H1 (cell line): ENCODE measurements around the gene CMBL. TPM values are rescaled to one million over a fixed set of nuclear protein-coding genes. Genes with fewer than 3 reads are reported as not detected.

ENCODE experiments used
- CTCF ChIA-PET: fragments of 300-600 bp; sonication (Branson Sonifier 250); formaldehyde crosslinking; loops from one replicate; lab custom pipeline; 2021; ENCODE audit not compliant: partially characterized antibody; lab: Charles Lee
- POLR2A ChIA-PET: fragments of 300-600 bp; sonication (Branson Sonifier 250); formaldehyde crosslinking; loops from one replicate; lab custom pipeline; 2021; ENCODE audit warnings: inconsistent platforms; ENCODE audit not compliant: partially characterized antibody; lab: Charles Lee
- DNase-seq, 2 experiments: peaks; one replicate each; pipeline versions ENCODE4 v3.0.0 to v3.0.0-alpha.2; 2010 to 2022; ENCODE audit warnings: low spot score in 2 of 2, low read depth in 1 of 2, mixed read lengths in 1 of 2
- FAIRE-seq: peaks from 2 replicates; lab custom pipeline; 2011; peaks lifted over from hg19 to GRCh38; lab: Jason Lieb, UNC
- H2AFZ ChIP-seq: 2 replicates; pipeline ENCODE4 v1.8.1; 2012; ENCODE audit warnings: low read length, inconsistent platforms
- H2AK5ac ChIP-seq: 2 replicates; pipeline ENCODE4 v1.6.1; 2013; ENCODE audit warnings: low read depth, low read length
- H2BK120ac ChIP-seq: replicated peaks from 2 replicates; pipeline ENCODE3; 2013; ENCODE audit warnings: low read depth, low read length, inconsistent platforms
- H2BK12ac ChIP-seq: 2 replicates; pipeline ENCODE4 v1.6.1; 2013; ENCODE audit warnings: low read depth, low read length
- H2BK15ac ChIP-seq: 2 replicates; pipeline ENCODE4 v1.6.1; 2013; ENCODE audit warnings: low read length
- H2BK20ac ChIP-seq: 2 replicates; pipeline ENCODE4 v1.6.1; 2013; ENCODE audit warnings: low read length
- H2BK5ac ChIP-seq: 2 replicates; pipeline ENCODE4 v1.6.1; 2013; ENCODE audit warnings: low read depth, low read length
- H3K14ac ChIP-seq: 2 replicates; pipeline ENCODE4 v1.6.1; 2013; ENCODE audit warnings: inconsistent platforms; ENCODE audit not compliant: insufficient read length
- H3K18ac ChIP-seq: 2 replicates; pipeline ENCODE4 v1.6.1; 2013; ENCODE audit warnings: low read length; ENCODE audit errors: extremely low read depth
- H3K23ac ChIP-seq: 2 replicates; pipeline ENCODE4 v1.6.1; 2013; ENCODE audit warnings: inconsistent platforms; ENCODE audit not compliant: insufficient read length
- H3K23me2 ChIP-seq: 2 replicates; pipeline ENCODE4 v1.6.1; 2013; ENCODE audit warnings: low read depth, low read length
- H3K27ac ChIP-seq: 2 replicates; pipeline ENCODE4 v1.6.1; 2011; ENCODE audit warnings: low read depth, low read length, inconsistent platforms
- H3K27me3 ChIP-seq, 4 experiments: replicated peaks in 1 of 4; 1 replicate in 1 of 4; 2 replicates in 3 of 4; pipeline versions ENCODE4 v1.6.1 to v1.8.1; 2011 to 2013; ENCODE audit warnings: low read length in 3 of 4, mild to moderate bottlenecking in 3 of 4, inconsistent platforms in 2 of 4, mixed read lengths in 2 of 4, moderate library complexity in 1 of 4; ENCODE audit not compliant: control insufficient read depth in 3 of 4, insufficient read depth in 3 of 4; ENCODE audit errors: extremely low read depth in 1 of 4
- H3K36me3 ChIP-seq, 4 experiments: 2 replicates each; pipeline versions ENCODE4 v1.6.1 to v1.8.1; 2011 to 2013; ENCODE audit warnings: mild to moderate bottlenecking in 4 of 4, low read length in 3 of 4, moderate library complexity in 2 of 4, control low read depth in 1 of 4, inconsistent platforms in 1 of 4; ENCODE audit not compliant: insufficient read depth in 4 of 4, control insufficient read depth in 2 of 4
- H3K4ac ChIP-seq: replicated peaks from 2 replicates; pipeline ENCODE3; 2013; ENCODE audit warnings: low read length, low read depth, mixed read lengths, inconsistent platforms; ENCODE audit not compliant: insufficient read length
- H3K4me1 ChIP-seq, 4 experiments: replicated peaks in 1 of 4; 1 replicate in 1 of 4; 2 replicates in 3 of 4; pipeline versions ENCODE4 v1.6.1 to v1.8.1; 2011 to 2013; ENCODE audit warnings: low read length in 3 of 4, inconsistent platforms in 2 of 4, mixed read lengths in 1 of 4; ENCODE audit not compliant: insufficient read depth in 4 of 4, control insufficient read depth in 3 of 4
- H3K4me2 ChIP-seq, 2 experiments: 2 replicates each; pipeline versions ENCODE4 v1.6.1 to v1.8.1; 2011 to 2013; ENCODE audit warnings: low read depth in 2 of 2, low read length in 2 of 2, control low read depth in 1 of 2, inconsistent platforms in 1 of 2, mild to moderate bottlenecking in 1 of 2; ENCODE audit not compliant: insufficient read depth in 1 of 2
- H3K4me3 ChIP-seq, 4 experiments: fragments of 200-600, 300-600 bp in 1 of 4; sonication (generic), shearing (Covaris generic), sonication (Bioruptor Twin) in 1 of 4; 2 replicates each; pipeline versions ENCODE4 v1.5.1 to v1.8.1; 2011 to 2016; ENCODE audit warnings: low read length in 4 of 4, low read depth in 3 of 4, control low read depth in 2 of 4, inconsistent platforms in 2 of 4, mild to moderate bottlenecking in 2 of 4, mixed read lengths in 1 of 4, moderate library complexity in 1 of 4; ENCODE audit not compliant: insufficient read depth in 2 of 4; ENCODE audit errors: extremely low read depth in 1 of 4
- H3K56ac ChIP-seq: replicated peaks from 2 replicates; pipeline ENCODE3; 2013; ENCODE audit warnings: low read depth, mild to moderate bottlenecking, mixed read lengths, low read length, inconsistent platforms; ENCODE audit not compliant: insufficient read length
- H3K79me1 ChIP-seq: 2 replicates; pipeline ENCODE4 v1.6.1; 2013; ENCODE audit warnings: low read depth, low read length, control low read depth
- H3K79me2 ChIP-seq, 2 experiments: 2 replicates each; pipeline versions ENCODE4 v1.6.1 to v1.8.1; 2012 to 2013; ENCODE audit warnings: low read length in 2 of 2, mild to moderate bottlenecking in 2 of 2, inconsistent platforms in 1 of 2; ENCODE audit not compliant: insufficient read depth in 2 of 2, control insufficient read depth in 1 of 2
- H3K9ac ChIP-seq, 4 experiments: replicated peaks in 1 of 4; 1 replicate in 1 of 4; 2 replicates in 3 of 4; pipeline versions ENCODE4 v1.6.1 to v1.8.1; 2011 to 2013; ENCODE audit warnings: low read depth in 3 of 4, low read length in 3 of 4, control low read depth in 2 of 4, mild to moderate bottlenecking in 2 of 4, moderate library complexity in 2 of 4, inconsistent platforms in 1 of 4; ENCODE audit errors: extremely low read depth in 1 of 4
- H3K9me3 ChIP-seq, 2 experiments: 2 replicates each; pipeline versions ENCODE4 v1.6.1 to v1.8.1; 2012 to 2013; ENCODE audit warnings: mild to moderate bottlenecking in 2 of 2, moderate library complexity in 2 of 2, control low read depth in 1 of 2, inconsistent platforms in 1 of 2, low read depth in 1 of 2, low read length in 1 of 2, mixed read lengths in 1 of 2; ENCODE audit not compliant: insufficient read depth in 2 of 2
- H4K20me1 ChIP-seq, 2 experiments: replicated peaks in 1 of 2; 2 replicates each; pipeline versions ENCODE3 to v1.8.1; 2011 to 2013; ENCODE audit warnings: inconsistent platforms in 2 of 2, low read length in 2 of 2, mild to moderate bottlenecking in 1 of 2; ENCODE audit not compliant: insufficient read depth in 2 of 2, control insufficient read depth in 1 of 2
- H4K5ac ChIP-seq: 2 replicates; pipeline ENCODE4 v1.6.1; 2013; ENCODE audit warnings: low read length, low read depth, mixed read lengths, inconsistent platforms; ENCODE audit not compliant: insufficient read length
- H4K8ac ChIP-seq: 2 replicates; pipeline ENCODE4 v1.8.0; 2013; ENCODE audit warnings: mild to moderate bottlenecking, moderate library complexity, low read length, inconsistent platforms; ENCODE audit not compliant: insufficient read depth; ENCODE audit errors: extremely low read depth
- H4K91ac ChIP-seq: replicated peaks from 2 replicates; pipeline ENCODE3; 2013; ENCODE audit warnings: low read length, mixed read lengths, inconsistent platforms; ENCODE audit not compliant: insufficient read length
- ASH2L ChIP-seq: fragments of 200-600, 300-600 bp; sonication (generic); IDR thresholded peaks from one replicate; pipeline ENCODE4 v1.7.1; 2017; ENCODE audit warnings: low read length
- CBX5 ChIP-seq: fragments of 300-800, 300-1000 bp; sonication (generic); IDR thresholded peaks from 2 replicates; pipeline ENCODE4 v1.7.1; 2016; ENCODE audit warnings: antibody characterized with exemption, low read length, low read depth
- SRF ChIP-seq: IDR thresholded peaks from 2 replicates; pipeline ENCODE4 v1.6.1; 2011; ENCODE audit warnings: mild to moderate bottlenecking, low read depth, low read length, moderate library complexity
- WGBS, 2 experiments: shearing (Covaris generic) in 1 of 2; methylation state at CpG; one replicate each; pipeline versions ENCODE4 v1.1.6 to v1.1.7; 2013 to 2015; ENCODE audit warnings: low lambda C conversion rate in 2 of 2, mixed read lengths in 2 of 2, inconsistent platforms in 1 of 2, low coverage in 1 of 2, missing lambda C conversion rate in 1 of 2; ENCODE audit not compliant: insufficient replicate concordance in 2 of 2, insufficient coverage in 1 of 2, insufficient read length in 1 of 2; ENCODE audit errors: extremely low coverage in 1 of 2, missing lambda C conversion rate in 1 of 2; 5-methylcytosine and 5-hydroxymethylcytosine counted together
- polyA plus RNA-seq, 7 experiments: library from polyadenylated mRNA; depleted of rRNA in 3 of 7; stranded (reverse) in 5 of 7; unstranded in 2 of 7; fragments of >200 nt in 5 of 7; fragments of 200-250 nt in 2 of 7; gene quantifications; 1 replicate in 5 of 7; 2 replicates in 1 of 7; 4 replicates in 1 of 7; pipeline versions ENCODE4 v1.2.1 to v1.2.3, GENCODE V29; 2011 to 2013; ENCODE audit warnings: missing spikeins in 2 of 7, mixed read lengths in 2 of 7
- total RNA-seq: library from RNA; stranded (reverse); fragmentation: NEBNext Ultra II Directional; extraction: Animal tissue kit (Norgen Biotek cat#: 25700); gene quantifications from 2 replicates; pipeline ENCODE4 v1.2.1, GENCODE V29; 2021

The CMBL gene
- total and polyA plus RNA-seq, 2 of the 8 experiments (the other 6 are each of a cell fraction or from before 2014, with no cell fraction given) = 27.9 to 32.1 TPM

DNA sequence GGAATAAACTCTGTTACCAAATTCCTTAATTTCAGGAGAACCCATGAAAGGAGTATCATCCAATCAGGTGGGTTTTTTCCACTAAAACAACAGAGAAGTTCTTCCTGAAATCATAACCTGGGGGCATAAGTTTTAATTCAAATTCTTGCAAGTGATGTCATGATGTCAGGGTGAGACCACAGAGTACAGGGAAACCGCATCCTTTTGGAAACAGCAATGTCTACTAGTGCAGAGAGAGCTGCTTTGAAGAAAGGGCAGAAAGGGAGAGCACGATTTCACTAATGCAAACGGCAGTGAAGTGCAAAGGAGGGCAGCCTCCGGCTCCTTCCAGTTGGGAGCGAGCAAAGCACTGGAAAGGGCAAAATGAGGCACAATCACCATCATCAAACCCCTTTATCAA is 20.6 kb upstream of the CMBL start:
- H3K4me3 ChIP-seq = no peak overlapping the region
- no peak overlapping the region for H3K14ac ChIP-seq
- WGBS, 2 experiments = 82% methylated on average over 5 of the region's 5 CpGs; no CpG with 5 or more reads in 1 of the 2 experiments
- no peak overlapping the region; the same call in 1 of the 2 replicates for H2BK20ac ChIP-seq
- no peak overlapping the region for H4K91ac ChIP-seq
- no peak overlapping the region for H4K8ac ChIP-seq
- H3K79me2 ChIP-seq = no peaks in the 10 kb centered on the region
- DNase-seq (no peak), FAIRE-seq (no peak)
- no peak overlapping the region for H3K9ac ChIP-seq
- ChIA-PET POLR2A (interaction anchor here (0.9 kb wide), 1 partner anchor 11 kb away, joined by 3 read pairs; no protein-coding TSS in a partner anchor), CTCF (interaction anchor here (1.1 to 4.4 kb wide), 4 partner anchors 11 to 292 kb away, joined by 3 to 19 read pairs (median 6); no protein-coding TSS in a partner anchor)
- H2BK5ac ChIP-seq = no peak overlapping the region
- H3K27me3 ChIP-seq = peaks cover 9 to 29% (median 24%) of the 10 kb centered on the region in 4 experiments
- H3K4me1 ChIP-seq = no peaks in the 10 kb centered on the region; a peak in 1 of 7 replicates
- no peaks in the 10 kb centered on the region for H3K79me1 ChIP-seq
- no peak overlapping the region for H4K5ac ChIP-seq
- no peak overlapping the region for H2BK12ac ChIP-seq
- no peak overlapping the region for H3K56ac ChIP-seq
- peaks cover under 1% of the 10 kb centered on the region; the same call in 1 of the 2 replicates for H3K23me2 ChIP-seq
- H3K4ac ChIP-seq = no peak overlapping the region
- no peaks in the 10 kb centered on the region for H4K20me1 ChIP-seq
- no peak overlapping the region for H3K18ac ChIP-seq
- no peak overlapping the region for H3K23ac ChIP-seq
- H3K4me2 ChIP-seq = no peak overlapping the region
- TF ChIP-seq CBX5 (no peak), ASH2L (no peak), SRF (no peak)
- no peak overlapping the region for H2BK120ac ChIP-seq
- H2AK5ac ChIP-seq = no peak overlapping the region
- no peak overlapping the region for H3K27ac ChIP-seq
- H2AFZ ChIP-seq = no peak overlapping the region
- H3K36me3 ChIP-seq = no peaks in the 10 kb centered on the region
- H3K9me3 ChIP-seq = no peaks in the 10 kb centered on the region
- H2BK15ac ChIP-seq = no peak overlapping the region
